WTC11 (cell line): ENCODE measurements around the gene CD1D. TPM values are rescaled to one million over a fixed set of nuclear protein-coding genes. Genes with fewer than 3 reads are reported as not detected.

Experiments
- ATAC-seq: fragments of 200-7000 bp; cut with Tn5 transposase; 2 replicates; pipeline ENCODE4 v1.10.0; 2021; ENCODE audit warnings: mild to moderate bottlenecking, moderate library complexity
- CTCF ChIA-PET: fragments of 300-600 bp; sonication (Branson Sonifier 250); formaldehyde crosslinking; loops from one replicate; lab custom pipeline; 2021; ENCODE audit warnings: antibody characterized with exemption; lab: Charles Lee
- POLR2A ChIA-PET: fragments of 350-600 bp; sonication (Branson Sonifier 250); formaldehyde crosslinking; loops from one replicate; lab custom pipeline; 2021; ENCODE audit warnings: antibody characterized with exemption; lab: Charles Lee
- DNase-seq: peaks from one replicate; pipeline ENCODE4 v3.0.0; 2021; ENCODE audit warnings: low spot score
- H3K27ac Mint-ChIP-seq: 2 replicates; pipeline ENCODE4 v1.8.0; 2021; ENCODE audit warnings: mixed read lengths
- H3K27me3 Mint-ChIP-seq: 2 replicates; pipeline ENCODE4 v1.8.0; 2021; ENCODE audit warnings: low read depth, mild to moderate bottlenecking, moderate library complexity, mixed read lengths
- H3K36me3 Mint-ChIP-seq: 2 replicates; pipeline ENCODE4 v1.8.0; 2021; ENCODE audit warnings: mixed read lengths
- H3K4me1 Mint-ChIP-seq: 2 replicates; pipeline ENCODE4 v1.8.0; 2022; ENCODE audit warnings: mixed read lengths
- H3K4me3 Mint-ChIP-seq: 2 replicates; pipeline ENCODE4 v1.8.0; 2021; ENCODE audit warnings: mild to moderate bottlenecking, moderate library complexity, mixed read lengths
- H3K9me3 Mint-ChIP-seq: 2 replicates; pipeline ENCODE4 v1.8.0; 2021; ENCODE audit warnings: mixed read lengths
- EMX1 ChIP-seq: fragments of 250-450 bp; sonication (Bioruptor Pico); IDR thresholded peaks from 2 replicates; pipeline ENCODE4 v1.8.0; 2021; ENCODE audit warnings: mild to moderate bottlenecking
- JAZF1 ChIP-seq: fragments of 250-450 bp; sonication (Bioruptor Pico); IDR thresholded peaks from 2 replicates; pipeline ENCODE4 v1.9.0; 2021; ENCODE audit warnings: moderate library complexity, mild to moderate bottlenecking, inconsistent platforms
- JUN ChIP-seq: sonication (generic); formaldehyde crosslinking; IDR thresholded peaks from 2 replicates; pipeline ENCODE4 v1.8.0; 2023; ENCODE audit warnings: mild to moderate bottlenecking, missing genetic modification reagents
- MYBL2 ChIP-seq: sonication (generic); formaldehyde crosslinking; IDR thresholded peaks from 2 replicates; pipeline ENCODE4 v1.8.1; 2023; ENCODE audit warnings: mild to moderate bottlenecking, moderate library complexity, missing genetic modification reagents
- NFYB ChIP-seq: sonication (generic); formaldehyde crosslinking; conservative IDR thresholded peaks from 2 replicates; pipeline ENCODE4 v1.8.0; 2022; ENCODE audit warnings: low read depth, missing genetic modification reagents
- SOX15 ChIP-seq: fragments of 250-450 bp; sonication (Bioruptor Pico); IDR thresholded peaks from 2 replicates; pipeline ENCODE4 v1.9.0; 2021; ENCODE audit warnings: mild to moderate bottlenecking
- ZNF138 ChIP-seq: sonication (generic); formaldehyde crosslinking; conservative IDR thresholded peaks from 2 replicates; pipeline ENCODE4 v1.8.1; 2022; ENCODE audit warnings: mild to moderate bottlenecking, moderate library complexity, missing genetic modification reagents
- ZNF416 ChIP-seq: fragments of 250-450 bp; sonication (Bioruptor Pico); IDR thresholded peaks from 2 replicates; pipeline ENCODE4 v1.9.0; 2021; ENCODE audit warnings: mild to moderate bottlenecking, inconsistent platforms
- total RNA-seq: library from RNA; stranded (reverse); gene quantifications from 3 replicates; pipeline ENCODE4 v1.2.3, GENCODE V29; 2021
- TF ChIP-seq, protein P1 (sequence below): sonication (generic); formaldehyde crosslinking; IDR thresholded peaks from 2 replicates; pipeline ENCODE4 v1.8.0; 2022; ENCODE audit warnings: mild to moderate bottlenecking, missing genetic modification reagents
- TF ChIP-seq, protein P2 (sequence below): sonication (generic); formaldehyde crosslinking; IDR thresholded peaks from 2 replicates; pipeline ENCODE4 v1.8.0; 2022; ENCODE audit warnings: mild to moderate bottlenecking, missing genetic modification reagents
- TF ChIP-seq, protein P3 (sequence below): sonication (generic); formaldehyde crosslinking; conservative IDR thresholded peaks from 2 replicates; pipeline ENCODE4 v1.8.1; 2022; ENCODE audit warnings: mild to moderate bottlenecking, missing genetic modification reagents
- TF ChIP-seq, protein P4 (sequence below): sonication (generic); formaldehyde crosslinking; IDR thresholded peaks from 2 replicates; pipeline ENCODE4 v1.8.0; 2023; ENCODE audit warnings: missing genetic modification reagents, mild to moderate bottlenecking, borderline replicate concordance

CD1D gene
- total RNA-seq, 1 experiment from 2014 or later: 4.7 TPM

DNA sequence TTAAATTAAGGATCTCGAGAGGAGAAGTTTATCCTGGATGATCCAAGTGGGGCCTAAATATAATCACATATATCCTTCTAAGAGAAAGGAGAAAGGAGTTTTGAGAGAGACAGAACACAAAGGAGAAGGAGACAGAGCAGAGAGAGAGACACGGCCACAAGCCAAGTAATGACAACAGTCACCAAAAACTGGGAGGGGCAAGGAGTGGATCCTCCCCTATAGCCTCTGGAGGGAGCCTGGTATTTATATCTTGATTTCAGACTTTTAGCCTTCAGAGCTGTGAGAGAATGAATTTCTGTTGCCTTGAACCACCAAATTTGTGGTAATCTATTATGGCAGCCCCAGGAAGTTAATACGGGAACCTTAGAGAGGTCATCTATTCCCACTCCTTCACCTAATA, 49.5 kb upstream of the CD1D start:
- peaks cover 16% of the 10 kb centered on the region for H3K9me3 Mint-ChIP-seq
- H3K36me3 Mint-ChIP-seq: peaks cover 3% of the 10 kb centered on the region; the same call in 1 of the 2 replicates
- no peaks in the 10 kb centered on the region for H3K27me3 Mint-ChIP-seq
- no peak for DNase-seq
- H3K27ac Mint-ChIP-seq: no peak overlapping the region
- no peaks in the 10 kb centered on the region for H3K4me1 Mint-ChIP-seq
- no peak for ATAC-seq
- ChIA-PET POLR2A (no interaction called here), CTCF (interaction anchor here (1.5 to 1.9 kb wide), 2 partner anchors 10 to 13 kb away, joined by 5 to 7 read pairs; no protein-coding TSS in a partner anchor)
- H3K4me3 Mint-ChIP-seq: no peak overlapping the region
- TF ChIP-seq, protein P1, sequence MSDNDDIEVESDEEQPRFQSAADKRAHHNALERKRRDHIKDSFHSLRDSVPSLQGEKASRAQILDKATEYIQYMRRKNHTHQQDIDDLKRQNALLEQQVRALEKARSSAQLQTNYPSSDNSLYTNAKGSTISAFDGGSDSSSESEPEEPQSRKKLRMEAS (CRISPR knock-in tag): no peak
- no peak for TF ChIP-seq MYBL2 (CRISPR knock-in tag)
- TF ChIP-seq JUN: no peak
- TF ChIP-seq, protein P2, sequence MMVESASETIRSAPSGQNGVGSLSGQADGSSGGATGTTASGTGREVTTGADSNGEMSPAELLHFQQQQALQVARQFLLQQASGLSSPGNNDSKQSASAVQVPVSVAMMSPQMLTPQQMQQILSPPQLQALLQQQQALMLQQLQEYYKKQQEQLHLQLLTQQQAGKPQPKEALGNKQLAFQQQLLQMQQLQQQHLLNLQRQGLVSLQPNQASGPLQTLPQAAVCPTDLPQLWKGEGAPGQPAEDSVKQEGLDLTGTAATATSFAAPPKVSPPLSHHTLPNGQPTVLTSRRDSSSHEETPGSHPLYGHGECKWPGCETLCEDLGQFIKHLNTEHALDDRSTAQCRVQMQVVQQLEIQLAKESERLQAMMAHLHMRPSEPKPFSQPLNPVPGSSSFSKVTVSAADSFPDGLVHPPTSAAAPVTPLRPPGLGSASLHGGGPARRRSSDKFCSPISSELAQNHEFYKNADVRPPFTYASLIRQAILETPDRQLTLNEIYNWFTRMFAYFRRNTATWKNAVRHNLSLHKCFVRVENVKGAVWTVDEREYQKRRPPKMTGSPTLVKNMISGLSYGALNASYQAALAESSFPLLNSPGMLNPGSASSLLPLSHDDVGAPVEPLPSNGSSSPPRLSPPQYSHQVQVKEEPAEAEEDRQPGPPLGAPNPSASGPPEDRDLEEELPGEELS (CRISPR knock-in tag): no peak
- TF ChIP-seq, protein P3, sequence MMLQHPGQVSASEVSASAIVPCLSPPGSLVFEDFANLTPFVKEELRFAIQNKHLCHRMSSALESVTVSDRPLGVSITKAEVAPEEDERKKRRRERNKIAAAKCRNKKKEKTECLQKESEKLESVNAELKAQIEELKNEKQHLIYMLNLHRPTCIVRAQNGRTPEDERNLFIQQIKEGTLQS: no peak

DNA sequence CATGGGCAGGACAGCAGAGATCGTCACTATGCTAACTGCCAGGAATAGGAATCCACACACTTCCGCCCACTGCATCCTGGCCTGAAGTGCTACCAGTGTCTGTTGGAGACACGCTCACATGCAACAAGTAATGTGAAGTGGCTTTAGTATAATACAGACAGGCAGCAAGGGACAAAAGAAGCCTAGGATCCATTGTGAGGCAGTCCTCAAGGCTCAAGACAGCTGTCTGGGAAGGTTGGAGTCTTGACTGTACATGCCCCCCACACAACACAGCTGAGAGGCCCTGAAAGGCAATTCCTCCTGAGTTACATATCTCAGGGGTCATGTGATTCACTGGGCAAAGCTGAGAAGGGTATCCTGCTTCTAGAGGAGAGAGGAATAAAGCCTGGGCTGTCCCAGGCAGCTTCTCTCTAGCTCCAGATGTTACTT, 39.9 kb upstream of the CD1D start:
- Mint-ChIP-seq H3K36me3 (no peaks in the 10 kb centered on the region), H3K27me3 (peaks cover 4% of the 10 kb centered on the region), H3K4me1 (peaks cover 4% of the 10 kb centered on the region; the same call in 1 of the 2 replicates), H3K4me3 (no peak overlapping the region), H3K9me3 (no peaks in the 10 kb centered on the region), H3K27ac (no peak overlapping the region)
- no peak for TF ChIP-seq JAZF1 (CRISPR knock-in tag)
- no peak for TF ChIP-seq ZNF416 (CRISPR knock-in tag)
- no peak for TF ChIP-seq MYBL2 (CRISPR knock-in tag)
- TF ChIP-seq ZNF138 (CRISPR knock-in tag): no peak
- TF ChIP-seq, protein P4, sequence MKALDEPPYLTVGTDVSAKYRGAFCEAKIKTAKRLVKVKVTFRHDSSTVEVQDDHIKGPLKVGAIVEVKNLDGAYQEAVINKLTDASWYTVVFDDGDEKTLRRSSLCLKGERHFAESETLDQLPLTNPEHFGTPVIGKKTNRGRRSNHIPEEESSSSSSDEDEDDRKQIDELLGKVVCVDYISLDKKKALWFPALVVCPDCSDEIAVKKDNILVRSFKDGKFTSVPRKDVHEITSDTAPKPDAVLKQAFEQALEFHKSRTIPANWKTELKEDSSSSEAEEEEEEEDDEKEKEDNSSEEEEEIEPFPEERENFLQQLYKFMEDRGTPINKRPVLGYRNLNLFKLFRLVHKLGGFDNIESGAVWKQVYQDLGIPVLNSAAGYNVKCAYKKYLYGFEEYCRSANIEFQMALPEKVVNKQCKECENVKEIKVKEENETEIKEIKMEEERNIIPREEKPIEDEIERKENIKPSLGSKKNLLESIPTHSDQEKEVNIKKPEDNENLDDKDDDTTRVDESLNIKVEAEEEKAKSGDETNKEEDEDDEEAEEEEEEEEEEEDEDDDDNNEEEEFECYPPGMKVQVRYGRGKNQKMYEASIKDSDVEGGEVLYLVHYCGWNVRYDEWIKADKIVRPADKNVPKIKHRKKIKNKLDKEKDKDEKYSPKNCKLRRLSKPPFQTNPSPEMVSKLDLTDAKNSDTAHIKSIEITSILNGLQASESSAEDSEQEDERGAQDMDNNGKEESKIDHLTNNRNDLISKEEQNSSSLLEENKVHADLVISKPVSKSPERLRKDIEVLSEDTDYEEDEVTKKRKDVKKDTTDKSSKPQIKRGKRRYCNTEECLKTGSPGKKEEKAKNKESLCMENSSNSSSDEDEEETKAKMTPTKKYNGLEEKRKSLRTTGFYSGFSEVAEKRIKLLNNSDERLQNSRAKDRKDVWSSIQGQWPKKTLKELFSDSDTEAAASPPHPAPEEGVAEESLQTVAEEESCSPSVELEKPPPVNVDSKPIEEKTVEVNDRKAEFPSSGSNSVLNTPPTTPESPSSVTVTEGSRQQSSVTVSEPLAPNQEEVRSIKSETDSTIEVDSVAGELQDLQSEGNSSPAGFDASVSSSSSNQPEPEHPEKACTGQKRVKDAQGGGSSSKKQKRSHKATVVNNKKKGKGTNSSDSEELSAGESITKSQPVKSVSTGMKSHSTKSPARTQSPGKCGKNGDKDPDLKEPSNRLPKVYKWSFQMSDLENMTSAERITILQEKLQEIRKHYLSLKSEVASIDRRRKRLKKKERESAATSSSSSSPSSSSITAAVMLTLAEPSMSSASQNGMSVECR (CRISPR knock-in tag): no peak
- no peak for TF ChIP-seq SOX15 (CRISPR knock-in tag)
- ATAC-seq (no peak), DNase-seq (no peak)
- ChIA-PET CTCF (interaction anchor here (1.4 to 2.7 kb wide), 3 partner anchors 16 to 177 kb away, joined by 3 to 6 read pairs (median 5); no protein-coding TSS in a partner anchor), POLR2A (no interaction called here)

DNA sequence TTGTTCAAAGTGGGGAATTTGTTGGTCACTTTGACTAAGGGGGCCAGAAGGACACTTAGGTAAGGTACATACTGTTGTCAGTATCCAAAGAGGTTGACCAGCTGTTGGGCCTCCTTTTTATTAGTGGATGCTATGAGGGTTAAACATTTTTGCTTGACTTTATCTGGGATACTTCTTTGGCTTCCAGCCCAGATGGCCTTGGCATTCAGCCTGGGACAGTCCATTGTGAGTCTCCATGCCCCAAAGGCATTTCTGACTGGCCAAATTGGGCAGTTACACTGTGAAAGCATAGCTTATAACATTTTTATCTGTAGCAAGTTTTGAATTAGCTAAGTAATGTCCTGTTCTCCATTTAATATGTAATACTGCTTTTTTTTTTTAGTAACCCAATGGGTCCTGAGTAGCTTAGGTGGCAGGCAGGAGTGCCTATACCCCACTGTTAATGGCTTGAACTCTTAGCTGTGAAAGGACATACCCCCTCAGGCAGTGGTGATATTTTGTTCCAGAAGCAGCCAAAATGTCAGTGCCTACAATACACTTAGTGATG, 35.4 kb upstream of the CD1D start:
- TF ChIP-seq EMX1 (CRISPR knock-in tag) (no peak), NFYB (CRISPR knock-in tag) (no peak)
- DNase-seq (no peak), ATAC-seq (no peak)
- Mint-ChIP-seq H3K4me3 (no peak overlapping the region), H3K36me3 (no peaks in the 10 kb centered on the region), H3K27ac (no peak overlapping the region), H3K9me3 (peaks cover 17% of the 10 kb centered on the region), H3K27me3 (peaks cover 47% of the 10 kb centered on the region), H3K4me1 (peaks cover 11% of the 10 kb centered on the region; the same call in 1 of the 2 replicates)
- ChIA-PET CTCF (interaction anchor here (1.7 kb wide), 1 partner anchor 58 kb away, joined by 4 read pairs; no protein-coding TSS in a partner anchor), POLR2A (no interaction called here)
